HG02571 (cell line): Measurements from ENCODE around the gene LIN7B.
A peak's percentile ranks its signal among the peaks of the same experiment; 100 is the strongest.
"Not testable (repeated sequence)": the region's sequence is repeated elsewhere in the genome, so short reads cannot be mapped to it uniquely, and the experiment has no call there.

Experiments used
- ATAC-seq: cut with Tn5 transposase; IDR thresholded peaks from one replicate; pipeline ENCODE4 v1.9.1; 2021; ENCODE audit warnings: mild to moderate bottlenecking, moderate library complexity; ENCODE audit not compliant: unreplicated experiment

LIN7B gene

GRCh38 chr19:49113762-49114629, at the start of gene LIN7B:
TSS of gene LIN7B (plus strand) at chr19:49114370. CDS start at chr19:49114405, 35 bp downstream.
- peak; percentile 45 for ATAC-seq

- ATAC-seq = no peak
Measured at GRCh38 chr19:49064768-49065611, 49.2 kb upstream of the LIN7B start, which contains the start of gene NTF4. TSS of gene NTF4 (minus strand) at chr19:49064818. CDS start at chr19:49061997, 2,821 bp downstream.

- no peak for ATAC-seq
Measured at GRCh38 chr19:49065905-49066512, 48.2 kb upstream of the LIN7B start.

GRCh38 chr19:49067554-49067953, 46.6 kb upstream of the LIN7B start:
- ATAC-seq = no peak

- ATAC-seq = no peak
Measured at GRCh38 chr19:49069026-49069425, 45.1 kb upstream of the LIN7B start.

- no peak for ATAC-seq
Measured at GRCh38 chr19:49070416-49070815, 43.8 kb upstream of the LIN7B start.

GRCh38 chr19:49071860-49072547, 42.2 kb upstream of the LIN7B start:
- ATAC-seq = no peak

- no peak for ATAC-seq
Measured at GRCh38 chr19:49073514-49074378, 40.4 kb upstream of the LIN7B start.

GRCh38 chr19:49074869-49075268, 39.3 kb upstream of the LIN7B start:
- not testable (repeated sequence) for ATAC-seq

- no peak for ATAC-seq
Measured at GRCh38 chr19:49080392-49080791, 33.8 kb upstream of the LIN7B start.

- ATAC-seq = no peak
Measured at GRCh38 chr19:49081273-49081672, 32.9 kb upstream of the LIN7B start.

- no peak for ATAC-seq
Measured at GRCh38 chr19:49084206-49085019, 29.8 kb upstream of the LIN7B start.

GRCh38 chr19:49085020-49085867, 28.9 kb upstream of the LIN7B start, which contains the start of gene SNRNP70:
TSS of gene SNRNP70 (plus strand) at chr19:49085451. CDS start at chr19:49086415, 964 bp downstream.
- peak; percentile 86 for ATAC-seq

GRCh38 chr19:49085868-49086232, 28.3 kb upstream of the LIN7B start:
- no peak for ATAC-seq

GRCh38 chr19:49086296-49086695, 27.9 kb upstream of the LIN7B start:
- no peak for ATAC-seq

GRCh38 chr19:49091391-49092038, 22.7 kb upstream of the LIN7B start:
- ATAC-seq = no peak

- ATAC-seq = no peak
Measured at GRCh38 chr19:49092686-49093085, 21.5 kb upstream of the LIN7B start.
